Hepatic stellate cell (primary cell): ENCODE measurements around the gene CAMK2G.
A peak's percentile ranks its signal among the peaks of the same experiment; 100 is the strongest.
"Not testable (repeated sequence)": the region's sequence is repeated elsewhere in the genome, so short reads cannot be mapped to it uniquely, and the experiment has no call there.

ENCODE experiments used
- DNase-seq: peaks from one replicate; pipeline ENCODE4 v3.0.0; 2011; ENCODE audit warnings: low spot score

CAMK2G gene

GRCh38 chr10:73839276-73839966 lies 34.9 kb downstream of the CAMK2G start:
- DNase-seq = no peak

GRCh38 chr10:73838827-73839226 lies 35.5 kb downstream of the CAMK2G start:
- no peak for DNase-seq

GRCh38 chr10:73838008-73838567 lies 36.3 kb downstream of the CAMK2G start:
- DNase-seq = no peak

GRCh38 chr10:73837072-73837471 lies 37.3 kb downstream of the CAMK2G start:
- peak; percentile 85 for DNase-seq

GRCh38 chr10:73836427-73836980 lies 37.9 kb downstream of the CAMK2G start:
- DNase-seq = no peak

- DNase-seq = not testable (repeated sequence)
Measured at GRCh38 chr10:73829090-73829489, 45.3 kb downstream of the CAMK2G start.

GRCh38 chr10:73828161-73828560 lies 46.2 kb downstream of the CAMK2G start:
- DNase-seq = no peak

- no peak for DNase-seq
Measured at GRCh38 chr10:73827346-73828089, 46.8 kb downstream of the CAMK2G start.

GRCh38 chr10:73824146-73824725 lies 50.1 kb downstream of the CAMK2G start:
- no peak for DNase-seq

GRCh38 chr10:73823391-73823790 lies 51.0 kb downstream of the CAMK2G start:
- no peak for DNase-seq

- no peak for DNase-seq
Measured at GRCh38 chr10:73819513-73820093, 54.8 kb downstream of the CAMK2G start.

GRCh38 chr10:73819081-73819480 lies 55.3 kb downstream of the CAMK2G start:
- DNase-seq = no peak

GRCh38 chr10:73818402-73818801 lies 56.0 kb downstream of the CAMK2G start:
- DNase-seq = no peak

GRCh38 chr10:73817826-73818225 lies 56.5 kb downstream of the CAMK2G start:
- DNase-seq = no peak

- DNase-seq = no peak
Measured at GRCh38 chr10:73816917-73817729, 57.2 kb downstream of the CAMK2G start.

- DNase-seq = no peak
Measured at GRCh38 chr10:73815719-73816030, 58.7 kb downstream of the CAMK2G start.

GRCh38 chr10:73814896-73815718 lies 59.2 kb downstream of the CAMK2G start:
- DNase-seq = peak; percentile 58

GRCh38 chr10:73814276-73814895 lies 60.0 kb downstream of the CAMK2G start:
- no peak for DNase-seq

- DNase-seq = no peak
Measured at GRCh38 chr10:73813333-73813732, 61.0 kb downstream of the CAMK2G start.

GRCh38 chr10:73812657-73813056 lies 61.7 kb downstream of the CAMK2G start:
- DNase-seq = no peak
